HPDE6-E6E7 (cell line): ENCODE results near the gene MBD6.
"Not testable (repeated sequence)": the region's sequence is repeated elsewhere in the genome, so short reads cannot be mapped to it uniquely, and the experiment has no call there.

Experiments used
- DNase-seq: peaks from one replicate; pipeline ENCODE4 v3.0.0; 2011; ENCODE audit warnings: missing footprints; ENCODE audit errors: extremely low spot score

The MBD6 gene

GRCh38 chr12:57488402-57489156 lies 34.0 kb upstream of the MBD6 start:
- DNase-seq = no peak

GRCh38 chr12:57489157-57489641 lies 33.4 kb upstream of the MBD6 start:
- DNase-seq = no peak

GRCh38 chr12:57490126-57490525 lies 32.5 kb upstream of the MBD6 start:
- DNase-seq = no peak

- no peak for DNase-seq
Measured at GRCh38 chr12:57491393-57492280, 31.0 kb upstream of the MBD6 start.

GRCh38 chr12:57495051-57495701 lies 27.4 kb upstream of the MBD6 start:
- not testable (repeated sequence) for DNase-seq

- DNase-seq = no peak
Measured at GRCh38 chr12:57496822-57497221, 25.8 kb upstream of the MBD6 start.

- DNase-seq = no peak
Measured at GRCh38 chr12:57497223-57498131, 25.1 kb upstream of the MBD6 start.

GRCh38 chr12:57498132-57498502 lies 24.5 kb upstream of the MBD6 start:
- no peak for DNase-seq

- DNase-seq = no peak
Measured at GRCh38 chr12:57498571-57498970, 24.1 kb upstream of the MBD6 start.

GRCh38 chr12:57500213-57500612 lies 22.4 kb upstream of the MBD6 start:
- no peak for DNase-seq

GRCh38 chr12:57502311-57502969 lies 20.2 kb upstream of the MBD6 start:
- DNase-seq = not testable (repeated sequence)

- DNase-seq = not testable (repeated sequence)
Measured at GRCh38 chr12:57506541-57506940, 16.1 kb upstream of the MBD6 start.

GRCh38 chr12:57507796-57508195 lies 14.8 kb upstream of the MBD6 start:
- DNase-seq = not testable (repeated sequence)

GRCh38 chr12:57511161-57511560 lies 11.5 kb upstream of the MBD6 start:
- DNase-seq = no peak

GRCh38 chr12:57511588-57512325 lies 10.9 kb upstream of the MBD6 start:
- no peak for DNase-seq

GRCh38 chr12:57512665-57513064 lies 10.0 kb upstream of the MBD6 start:
- DNase-seq = no peak

- no peak for DNase-seq
Measured at GRCh38 chr12:57513266-57513665, 9.4 kb upstream of the MBD6 start.

GRCh38 chr12:57513677-57514076 lies 8.9 kb upstream of the MBD6 start:
- DNase-seq = not testable (repeated sequence)

GRCh38 chr12:57514246-57514645 lies 8.4 kb upstream of the MBD6 start:
- DNase-seq = not testable (repeated sequence)
